Measurements from ENCODE around the gene FGF13. TPM values are rescaled to one million over a fixed set of nuclear protein-coding genes. Genes with fewer than 3 reads are reported as not detected.

FGF13 gene
- total RNA-seq, 1 experiment from 2014 or later: 17.1 TPM

DNA sequence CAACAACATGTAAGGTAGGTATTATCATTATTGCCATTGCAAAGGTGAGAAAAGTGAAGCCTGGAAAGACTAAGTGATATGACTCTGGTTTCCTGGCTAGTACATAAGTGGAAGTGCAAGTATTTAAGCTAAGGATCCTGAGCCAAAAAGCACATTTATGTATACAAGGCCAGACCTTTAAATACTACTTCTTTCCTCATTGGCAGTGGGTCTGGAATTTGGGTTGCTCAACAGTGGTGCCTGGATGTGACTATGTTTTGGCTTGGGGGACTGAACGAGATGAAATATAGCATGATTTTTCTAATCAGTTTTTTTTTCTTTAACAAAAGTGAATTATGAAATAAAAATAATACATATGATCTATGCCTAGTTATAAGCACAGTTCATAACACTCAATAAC is 7.4 kb upstream of the FGF13 start:
- Histone ChIP-seq H3K79me1 (ENCODE audit: insufficient read depth, low read depth, low read length, poor library complexity, severe bottlenecking) (no peaks in the 10 kb centered on the region), H3K9ac (ENCODE audit: extremely low read depth, insufficient read length, low read length) (no peak overlapping the region), H3K79me2 (ENCODE audit: insufficient read depth, low read length) (no peaks in the 10 kb centered on the region), H3K27ac (ENCODE audit: insufficient read length, low read depth, low read length) (no peak overlapping the region), H2AFZ (ENCODE audit: low read length) (no peak overlapping the region), H2BK15ac (ENCODE audit: low read depth, low read length) (no peak overlapping the region), H2BK20ac (ENCODE audit: low read depth, low read length, poor library complexity, severe bottlenecking) (no peak overlapping the region), H4K5ac (ENCODE audit: insufficient read length, low read depth, low read length) (no peak overlapping the region), H2BK12ac (ENCODE audit: insufficient read length, low read depth, low read length) (no peak overlapping the region), H3T11ph (ENCODE audit: low read length) (no peak overlapping the region), H4K8ac (replicated peaks; ENCODE audit: insufficient read length, low read depth, low read length) (no peak overlapping the region), H3K14ac (ENCODE audit: insufficient read depth, low read length) (no peak overlapping the region), H4K20me1 (ENCODE audit: control insufficient read depth, insufficient read depth, insufficient read length) (no peaks in the 10 kb centered on the region), H3K27me3 (ENCODE audit: insufficient read depth, low read length) (no peaks in the 10 kb centered on the region), H3K56ac (ENCODE audit: insufficient read length, low read depth, low read length) (no peak overlapping the region), H3K23me2 (ENCODE audit: insufficient read length, low read depth, low read length, poor library complexity, severe bottlenecking) (no peaks in the 10 kb centered on the region), H2BK5ac (ENCODE audit: insufficient read length, low read length) (no peak overlapping the region), H3K4me2 (ENCODE audit: insufficient read depth, insufficient read length, low read length) (no peak overlapping the region), H3K18ac (ENCODE audit: insufficient read length, low read depth, low read length) (no peak overlapping the region), H2AK5ac (ENCODE audit: insufficient read length, low read length) (no peak overlapping the region), H3K23ac (ENCODE audit: insufficient read length, low read depth, low read length) (no peak overlapping the region), H3K4ac (ENCODE audit: low read depth, low read length) (no peak overlapping the region), H4K91ac (ENCODE audit: insufficient read length, low read depth, low read length) (no peak overlapping the region), H3K9me3 (ENCODE audit: control insufficient read depth, low read depth, low read length) (no peaks in the 10 kb centered on the region), H3K4me1 (ENCODE audit: insufficient read depth, low read length) (no peaks in the 10 kb centered on the region; the same call in 1 of the 2 replicates), H2BK120ac (ENCODE audit: low read depth, low read length, poor library complexity, severe bottlenecking) (no peak overlapping the region)
- DNase-seq: no peak
- Mint-ChIP-seq H3K9me3 (peaks cover 0 to 54% of the 10 kb centered on the region in 2 experiments; a peak in 2 of 5 replicates), H3K4me3 (no peak overlapping the region), H3K27ac (no peak overlapping the region), H3K4me1 (peaks cover 10 to 15% of the 10 kb centered on the region in 2 experiments), H3K27me3 (ENCODE audit: low read depth) (no peaks in the 10 kb centered on the region), H3K36me3 (ENCODE audit: insufficient read depth in 1 of 3, low read depth in 3 of 3) (peaks cover 0 to 11% (median 3%) of the 10 kb centered on the region in 3 experiments; a peak in 5 of 7 replicates)
- TF ChIP-seq, protein P1, sequence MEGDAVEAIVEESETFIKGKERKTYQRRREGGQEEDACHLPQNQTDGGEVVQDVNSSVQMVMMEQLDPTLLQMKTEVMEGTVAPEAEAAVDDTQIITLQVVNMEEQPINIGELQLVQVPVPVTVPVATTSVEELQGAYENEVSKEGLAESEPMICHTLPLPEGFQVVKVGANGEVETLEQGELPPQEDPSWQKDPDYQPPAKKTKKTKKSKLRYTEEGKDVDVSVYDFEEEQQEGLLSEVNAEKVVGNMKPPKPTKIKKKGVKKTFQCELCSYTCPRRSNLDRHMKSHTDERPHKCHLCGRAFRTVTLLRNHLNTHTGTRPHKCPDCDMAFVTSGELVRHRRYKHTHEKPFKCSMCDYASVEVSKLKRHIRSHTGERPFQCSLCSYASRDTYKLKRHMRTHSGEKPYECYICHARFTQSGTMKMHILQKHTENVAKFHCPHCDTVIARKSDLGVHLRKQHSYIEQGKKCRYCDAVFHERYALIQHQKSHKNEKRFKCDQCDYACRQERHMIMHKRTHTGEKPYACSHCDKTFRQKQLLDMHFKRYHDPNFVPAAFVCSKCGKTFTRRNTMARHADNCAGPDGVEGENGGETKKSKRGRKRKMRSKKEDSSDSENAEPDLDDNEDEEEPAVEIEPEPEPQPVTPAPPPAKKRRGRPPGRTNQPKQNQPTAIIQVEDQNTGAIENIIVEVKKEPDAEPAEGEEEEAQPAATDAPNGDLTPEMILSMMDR (conservative IDR thresholded peaks at IDR 0.05): no peak
- WGBS (ENCODE audit: extremely low coverage, insufficient read length, low lambda C conversion rate): no CpG with 5 or more reads among the region's 1 CpG
